H1 (cell line): ENCODE results near the gene SPATA31E1. TPM values are rescaled to one million over a fixed set of nuclear protein-coding genes. Genes with fewer than 3 reads are reported as not detected.
"Not testable (repeated sequence)": the region's sequence is repeated elsewhere in the genome, so short reads cannot be mapped to it uniquely, and the experiment has no call there.

Source experiments
- CTCF ChIA-PET: fragments of 300-600 bp; sonication (Branson Sonifier 250); formaldehyde crosslinking; loops from one replicate; lab custom pipeline; 2021; ENCODE audit not compliant: partially characterized antibody; lab: Charles Lee
- POLR2A ChIA-PET: fragments of 300-600 bp; sonication (Branson Sonifier 250); formaldehyde crosslinking; loops from one replicate; lab custom pipeline; 2021; ENCODE audit warnings: inconsistent platforms; ENCODE audit not compliant: partially characterized antibody; lab: Charles Lee
- DNase-seq, 2 experiments: peaks; one replicate each; pipeline versions ENCODE4 v3.0.0 to v3.0.0-alpha.2; 2010 to 2022; ENCODE audit warnings: low spot score in 2 of 2, low read depth in 1 of 2, mixed read lengths in 1 of 2
- FAIRE-seq: peaks from 2 replicates; lab custom pipeline; 2011; peaks lifted over from hg19 to GRCh38; lab: Jason Lieb, UNC
- H2AFZ ChIP-seq: 2 replicates; pipeline ENCODE4 v1.8.1; 2012; ENCODE audit warnings: low read length, inconsistent platforms
- H2AK5ac ChIP-seq: 2 replicates; pipeline ENCODE4 v1.6.1; 2013; ENCODE audit warnings: low read depth, low read length
- H2BK120ac ChIP-seq: replicated peaks from 2 replicates; pipeline ENCODE3; 2013; ENCODE audit warnings: low read depth, low read length, inconsistent platforms
- H2BK12ac ChIP-seq: 2 replicates; pipeline ENCODE4 v1.6.1; 2013; ENCODE audit warnings: low read depth, low read length
- H2BK15ac ChIP-seq: 2 replicates; pipeline ENCODE4 v1.6.1; 2013; ENCODE audit warnings: low read length
- H2BK20ac ChIP-seq: 2 replicates; pipeline ENCODE4 v1.6.1; 2013; ENCODE audit warnings: low read length
- H2BK5ac ChIP-seq: 2 replicates; pipeline ENCODE4 v1.6.1; 2013; ENCODE audit warnings: low read depth, low read length
- H3K14ac ChIP-seq: 2 replicates; pipeline ENCODE4 v1.6.1; 2013; ENCODE audit warnings: inconsistent platforms; ENCODE audit not compliant: insufficient read length
- H3K18ac ChIP-seq: 2 replicates; pipeline ENCODE4 v1.6.1; 2013; ENCODE audit warnings: low read length; ENCODE audit errors: extremely low read depth
- H3K23ac ChIP-seq: 2 replicates; pipeline ENCODE4 v1.6.1; 2013; ENCODE audit warnings: inconsistent platforms; ENCODE audit not compliant: insufficient read length
- H3K23me2 ChIP-seq: 2 replicates; pipeline ENCODE4 v1.6.1; 2013; ENCODE audit warnings: low read depth, low read length
- H3K27ac ChIP-seq: 2 replicates; pipeline ENCODE4 v1.6.1; 2011; ENCODE audit warnings: low read depth, low read length, inconsistent platforms
- H3K27me3 ChIP-seq, 4 experiments: replicated peaks in 1 of 4; 1 replicate in 1 of 4; 2 replicates in 3 of 4; pipeline versions ENCODE4 v1.6.1 to v1.8.1; 2011 to 2013; ENCODE audit warnings: low read length in 3 of 4, mild to moderate bottlenecking in 3 of 4, inconsistent platforms in 2 of 4, mixed read lengths in 2 of 4, moderate library complexity in 1 of 4; ENCODE audit not compliant: control insufficient read depth in 3 of 4, insufficient read depth in 3 of 4; ENCODE audit errors: extremely low read depth in 1 of 4
- H3K36me3 ChIP-seq, 4 experiments: 2 replicates each; pipeline versions ENCODE4 v1.6.1 to v1.8.1; 2011 to 2013; ENCODE audit warnings: mild to moderate bottlenecking in 4 of 4, low read length in 3 of 4, moderate library complexity in 2 of 4, control low read depth in 1 of 4, inconsistent platforms in 1 of 4; ENCODE audit not compliant: insufficient read depth in 4 of 4, control insufficient read depth in 2 of 4
- H3K4ac ChIP-seq: replicated peaks from 2 replicates; pipeline ENCODE3; 2013; ENCODE audit warnings: low read length, low read depth, mixed read lengths, inconsistent platforms; ENCODE audit not compliant: insufficient read length
- H3K4me1 ChIP-seq, 4 experiments: replicated peaks in 1 of 4; 1 replicate in 1 of 4; 2 replicates in 3 of 4; pipeline versions ENCODE4 v1.6.1 to v1.8.1; 2011 to 2013; ENCODE audit warnings: low read length in 3 of 4, inconsistent platforms in 2 of 4, mixed read lengths in 1 of 4; ENCODE audit not compliant: insufficient read depth in 4 of 4, control insufficient read depth in 3 of 4
- H3K4me2 ChIP-seq, 2 experiments: 2 replicates each; pipeline versions ENCODE4 v1.6.1 to v1.8.1; 2011 to 2013; ENCODE audit warnings: low read depth in 2 of 2, low read length in 2 of 2, control low read depth in 1 of 2, inconsistent platforms in 1 of 2, mild to moderate bottlenecking in 1 of 2; ENCODE audit not compliant: insufficient read depth in 1 of 2
- H3K4me3 ChIP-seq, 4 experiments: fragments of 200-600, 300-600 bp in 1 of 4; sonication (generic), shearing (Covaris generic), sonication (Bioruptor Twin) in 1 of 4; 2 replicates each; pipeline versions ENCODE4 v1.5.1 to v1.8.1; 2011 to 2016; ENCODE audit warnings: low read length in 4 of 4, low read depth in 3 of 4, control low read depth in 2 of 4, inconsistent platforms in 2 of 4, mild to moderate bottlenecking in 2 of 4, mixed read lengths in 1 of 4, moderate library complexity in 1 of 4; ENCODE audit not compliant: insufficient read depth in 2 of 4; ENCODE audit errors: extremely low read depth in 1 of 4
- H3K56ac ChIP-seq: replicated peaks from 2 replicates; pipeline ENCODE3; 2013; ENCODE audit warnings: low read depth, mild to moderate bottlenecking, mixed read lengths, low read length, inconsistent platforms; ENCODE audit not compliant: insufficient read length
- H3K79me1 ChIP-seq: 2 replicates; pipeline ENCODE4 v1.6.1; 2013; ENCODE audit warnings: low read depth, low read length, control low read depth
- H3K79me2 ChIP-seq, 2 experiments: 2 replicates each; pipeline versions ENCODE4 v1.6.1 to v1.8.1; 2012 to 2013; ENCODE audit warnings: low read length in 2 of 2, mild to moderate bottlenecking in 2 of 2, inconsistent platforms in 1 of 2; ENCODE audit not compliant: insufficient read depth in 2 of 2, control insufficient read depth in 1 of 2
- H3K9ac ChIP-seq, 4 experiments: replicated peaks in 1 of 4; 1 replicate in 1 of 4; 2 replicates in 3 of 4; pipeline versions ENCODE4 v1.6.1 to v1.8.1; 2011 to 2013; ENCODE audit warnings: low read depth in 3 of 4, low read length in 3 of 4, control low read depth in 2 of 4, mild to moderate bottlenecking in 2 of 4, moderate library complexity in 2 of 4, inconsistent platforms in 1 of 4; ENCODE audit errors: extremely low read depth in 1 of 4
- H3K9me3 ChIP-seq, 2 experiments: 2 replicates each; pipeline versions ENCODE4 v1.6.1 to v1.8.1; 2012 to 2013; ENCODE audit warnings: mild to moderate bottlenecking in 2 of 2, moderate library complexity in 2 of 2, control low read depth in 1 of 2, inconsistent platforms in 1 of 2, low read depth in 1 of 2, low read length in 1 of 2, mixed read lengths in 1 of 2; ENCODE audit not compliant: insufficient read depth in 2 of 2
- H4K20me1 ChIP-seq, 2 experiments: replicated peaks in 1 of 2; 2 replicates each; pipeline versions ENCODE3 to v1.8.1; 2011 to 2013; ENCODE audit warnings: inconsistent platforms in 2 of 2, low read length in 2 of 2, mild to moderate bottlenecking in 1 of 2; ENCODE audit not compliant: insufficient read depth in 2 of 2, control insufficient read depth in 1 of 2
- H4K5ac ChIP-seq: 2 replicates; pipeline ENCODE4 v1.6.1; 2013; ENCODE audit warnings: low read length, low read depth, mixed read lengths, inconsistent platforms; ENCODE audit not compliant: insufficient read length
- H4K8ac ChIP-seq: 2 replicates; pipeline ENCODE4 v1.8.0; 2013; ENCODE audit warnings: mild to moderate bottlenecking, moderate library complexity, low read length, inconsistent platforms; ENCODE audit not compliant: insufficient read depth; ENCODE audit errors: extremely low read depth
- H4K91ac ChIP-seq: replicated peaks from 2 replicates; pipeline ENCODE3; 2013; ENCODE audit warnings: low read length, mixed read lengths, inconsistent platforms; ENCODE audit not compliant: insufficient read length
- WGBS, 2 experiments: shearing (Covaris generic) in 1 of 2; methylation state at CpG; one replicate each; pipeline versions ENCODE4 v1.1.6 to v1.1.7; 2013 to 2015; ENCODE audit warnings: low lambda C conversion rate in 2 of 2, mixed read lengths in 2 of 2, inconsistent platforms in 1 of 2, low coverage in 1 of 2, missing lambda C conversion rate in 1 of 2; ENCODE audit not compliant: insufficient replicate concordance in 2 of 2, insufficient coverage in 1 of 2, insufficient read length in 1 of 2; ENCODE audit errors: extremely low coverage in 1 of 2, missing lambda C conversion rate in 1 of 2; 5-methylcytosine and 5-hydroxymethylcytosine counted together
- polyA plus RNA-seq, 7 experiments: library from polyadenylated mRNA; depleted of rRNA in 3 of 7; stranded (reverse) in 5 of 7; unstranded in 2 of 7; fragments of >200 nt in 5 of 7; fragments of 200-250 nt in 2 of 7; gene quantifications; 1 replicate in 5 of 7; 2 replicates in 1 of 7; 4 replicates in 1 of 7; pipeline versions ENCODE4 v1.2.1 to v1.2.3, GENCODE V29; 2011 to 2013; ENCODE audit warnings: missing spikeins in 2 of 7, mixed read lengths in 2 of 7
- total RNA-seq: library from RNA; stranded (reverse); fragmentation: NEBNext Ultra II Directional; extraction: Animal tissue kit (Norgen Biotek cat#: 25700); gene quantifications from 2 replicates; pipeline ENCODE4 v1.2.1, GENCODE V29; 2021

SPATA31E1 gene
- total and polyA plus RNA-seq, 2 of the 8 experiments (the other 6 are each of a cell fraction or from before 2014, with no cell fraction given) = 0.05 to 0.09 TPM

GRCh38 chr9:87917662-87918061, 35.0 kb downstream of the SPATA31E1 start, which contains the start of gene SPATA31C1:
Gene SPATA31C1, plus strand, starts transcription at chr9:87917962.
- H3K14ac ChIP-seq, H3K9ac ChIP-seq, H2AK5ac ChIP-seq, H3K4me1 ChIP-seq, H3K4me3 ChIP-seq, H4K91ac ChIP-seq, H3K79me2 ChIP-seq, POLR2A ChIA-PET, H2BK12ac ChIP-seq, H2BK20ac ChIP-seq, H2BK15ac ChIP-seq, CTCF ChIA-PET, H3K79me1 ChIP-seq, H3K4me2 ChIP-seq, H3K23ac ChIP-seq, H3K4ac ChIP-seq, H3K18ac ChIP-seq, H3K27me3 ChIP-seq, H3K56ac ChIP-seq, H3K36me3 ChIP-seq, H3K9me3 ChIP-seq, H2AFZ ChIP-seq, H3K27ac ChIP-seq, FAIRE-seq, H3K23me2 ChIP-seq, H4K5ac ChIP-seq, H4K8ac ChIP-seq, H2BK5ac ChIP-seq, DNase-seq, H4K20me1 ChIP-seq, H2BK120ac ChIP-seq: not testable (repeated sequence)
- WGBS, 2 experiments = no CpG with 5 or more reads among the region's 8 CpGs

- H4K20me1 ChIP-seq, H2BK120ac ChIP-seq, H3K56ac ChIP-seq, H3K79me1 ChIP-seq, H3K4me3 ChIP-seq, H3K18ac ChIP-seq, H3K4me1 ChIP-seq, H3K9me3 ChIP-seq, H2BK12ac ChIP-seq, H3K9ac ChIP-seq, H3K27ac ChIP-seq, H2AFZ ChIP-seq, H3K4ac ChIP-seq, H3K27me3 ChIP-seq, H2AK5ac ChIP-seq, H3K23ac ChIP-seq, CTCF ChIA-PET, H3K14ac ChIP-seq, H2BK15ac ChIP-seq, FAIRE-seq, DNase-seq, H2BK5ac ChIP-seq, H3K23me2 ChIP-seq, H4K5ac ChIP-seq, H3K36me3 ChIP-seq, POLR2A ChIA-PET, H3K79me2 ChIP-seq, H4K8ac ChIP-seq, H4K91ac ChIP-seq, H2BK20ac ChIP-seq, H3K4me2 ChIP-seq: not testable (repeated sequence)
- 94% methylated on average over 11 of the region's 13 CpGs; no CpG with 5 or more reads in 1 of the 2 experiments for WGBS, 2 experiments
Observed at GRCh38 chr9:87919013-87919412, 36.3 kb downstream of the SPATA31E1 start.
